Measurements from ENCODE around the gene FLT3LG. TPM values are rescaled to one million over a fixed set of nuclear protein-coding genes. Genes with fewer than 3 reads are reported as not detected.

The FLT3LG gene
- total RNA-seq, 2 donors from 2014 or later, result 1.1 to 2.6 TPM

DNA sequence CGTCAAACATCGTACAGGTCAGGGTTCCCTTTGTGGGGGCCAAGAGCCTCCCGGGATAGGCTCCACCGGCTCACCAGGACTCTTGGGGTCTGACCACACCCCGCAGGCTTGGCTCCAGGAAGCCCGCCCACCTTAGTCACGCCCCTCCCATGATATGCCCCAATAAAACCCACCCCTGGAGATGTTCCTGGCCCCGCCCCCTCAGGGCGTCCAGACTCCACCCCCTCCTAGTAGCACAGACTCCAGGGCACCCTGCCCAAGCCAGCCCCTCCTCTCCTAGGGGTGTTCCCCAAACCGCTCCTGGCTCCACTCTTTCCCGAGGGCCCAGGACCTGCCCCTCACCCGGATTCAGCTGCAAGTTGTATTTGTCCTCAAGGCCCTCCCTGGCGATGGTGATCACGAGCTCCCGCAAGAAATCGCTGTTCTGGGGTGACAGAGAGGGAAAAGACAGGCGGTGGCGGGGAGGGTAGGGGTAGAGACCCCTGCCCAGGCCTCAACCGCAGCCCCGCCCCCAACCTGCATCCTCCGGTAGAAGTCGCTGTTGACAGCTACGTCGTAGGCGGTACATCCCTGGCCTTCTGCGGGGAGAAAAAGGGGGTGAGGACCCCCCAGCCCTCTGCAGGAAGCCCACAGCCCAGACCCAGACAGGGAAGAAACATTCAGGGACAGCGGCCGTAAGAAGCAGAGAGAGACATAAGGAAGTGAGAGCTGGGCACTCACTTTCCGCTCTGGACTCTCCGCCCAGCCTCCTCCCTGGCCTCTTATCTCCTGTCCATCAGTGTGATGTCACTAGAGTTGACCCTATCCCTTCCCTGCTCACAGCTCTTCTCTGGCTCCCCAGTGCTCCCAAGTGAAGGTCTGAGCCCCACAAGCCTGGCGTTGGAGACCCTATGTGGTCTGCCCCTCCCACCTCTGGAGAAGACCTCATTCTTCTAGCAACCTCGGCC lies 26.3 kb upstream of the FLT3LG start:
- TF ChIP-seq CTCF (IDR thresholded peaks at IDR 0.05), result no peak
- peaks cover 0 to 18% of the 10 kb centered on the region in 2 donors for H3K4me1 ChIP-seq
- no peaks in the 10 kb centered on the region for H3K27me3 ChIP-seq
- H3K4me3 ChIP-seq, result no peak overlapping the region
- no peak for DNase-seq (ENCODE audit: low spot score)
- peaks cover 5% of the 10 kb centered on the region for H3K36me3 ChIP-seq
- H3K9me3 ChIP-seq, result no peaks in the 10 kb centered on the region
- H3K27ac ChIP-seq, result no peak overlapping the region

GRCh38 chr19:49448432-49448786 lies 25.6 kb upstream of the FLT3LG start:
- no peak for DNase-seq (ENCODE audit: low spot score)

GRCh38 chr19:49450405-49450804 lies 23.6 kb upstream of the FLT3LG start:
- no peak overlapping the region for H3K4me3 ChIP-seq
- no peaks in the 10 kb centered on the region for H3K9me3 ChIP-seq
- DNase-seq (ENCODE audit: low spot score), result no peak
- H3K36me3 ChIP-seq, result peaks cover 5% of the 10 kb centered on the region
- peaks cover 0 to 27% of the 10 kb centered on the region in 2 donors for H3K4me1 ChIP-seq
- TF ChIP-seq CTCF (IDR thresholded peaks at IDR 0.05), result no peak
- no peak overlapping the region for H3K27ac ChIP-seq
- H3K27me3 ChIP-seq, result no peaks in the 10 kb centered on the region

More at GRCh38 chr19:49448432-49448786, 25.6 kb upstream of the FLT3LG start:
- H3K9me3 ChIP-seq, result no peaks in the 10 kb centered on the region
- peaks cover 5% of the 10 kb centered on the region for H3K36me3 ChIP-seq
- no peak overlapping the region for H3K4me3 ChIP-seq
- no peak overlapping the region for H3K27ac ChIP-seq
- H3K4me1 ChIP-seq, result peaks cover 0 to 18% of the 10 kb centered on the region in 2 donors
- H3K27me3 ChIP-seq, result no peaks in the 10 kb centered on the region
- no peak for TF ChIP-seq CTCF (IDR thresholded peaks at IDR 0.05)

DNA sequence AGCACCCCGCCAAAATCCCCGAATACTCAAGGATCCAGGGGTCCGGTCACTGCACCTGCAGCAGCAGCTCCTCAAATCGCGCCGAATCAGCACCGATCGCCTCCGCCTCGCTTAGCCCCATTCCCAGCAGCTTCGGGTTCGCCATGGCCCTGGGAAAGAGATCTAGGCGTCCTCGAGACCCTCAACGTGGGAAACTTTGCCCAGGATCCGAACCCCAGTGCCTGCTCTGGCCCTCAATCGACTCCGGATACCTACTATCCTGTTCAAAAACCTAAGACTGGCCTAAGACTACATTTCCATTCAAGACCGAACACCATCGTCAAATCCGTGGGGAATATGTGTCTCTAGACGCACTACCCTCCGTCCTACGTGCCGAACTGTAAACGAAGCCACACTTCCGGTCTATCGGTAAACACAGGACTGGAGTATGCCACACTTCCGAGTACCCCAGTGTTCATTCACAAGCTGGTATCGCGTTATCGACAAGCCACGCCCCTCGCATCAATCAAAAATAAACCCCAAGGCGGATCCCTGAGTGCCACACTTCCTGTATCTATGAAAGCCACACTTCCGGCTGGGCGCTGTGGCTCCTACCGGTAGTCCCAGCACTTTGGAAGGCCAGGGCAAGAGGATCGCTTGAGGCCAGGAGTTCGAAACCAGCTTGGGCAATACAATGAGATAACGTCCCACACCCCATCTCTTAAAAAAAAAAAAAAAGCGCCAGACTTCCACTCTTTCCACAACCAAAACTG lies 22.4 kb upstream of the FLT3LG start, which contains the start of gene PIH1D1:
PIH1D1 (minus strand) TSS at position 385 of the 752 bp plus-strand sequence; CDS start at position 145, 240 bp downstream.
- DNase-seq (ENCODE audit: low spot score), result peak; percentile 99
- no peaks in the 10 kb centered on the region for H3K27me3 ChIP-seq
- H3K36me3 ChIP-seq, result peaks cover 5% of the 10 kb centered on the region
- TF ChIP-seq CTCF (IDR thresholded peaks at IDR 0.05), result peak in 1 of 2 donors; percentile 47
- H3K4me1 ChIP-seq, result peaks cover 0 to 27% of the 10 kb centered on the region in 2 donors
- H3K9me3 ChIP-seq, result no peaks in the 10 kb centered on the region
- peak within 1 kb of the TSS; percentile 89 to 95 for H3K27ac ChIP-seq
- peak within 1 kb of the TSS; percentile 65 to 82 for H3K4me3 ChIP-seq

GRCh38 chr19:49453013-49453756 lies 20.8 kb upstream of the FLT3LG start, which contains the start of gene ALDH16A1:
Gene ALDH16A1 (plus strand): TSS chr19:49453225. CDS start chr19:49453332, 107 bp downstream.
- Histone ChIP-seq H3K9me3 (no peaks in the 10 kb centered on the region), H3K27me3 (no peaks in the 10 kb centered on the region), H3K27ac (peak within 1 kb of the TSS; percentile 89 to 95), H3K4me3 (peak within 1 kb of the TSS; percentile 65 to 82), H3K4me1 (peaks cover 0 to 26% of the 10 kb centered on the region in 2 donors), H3K36me3 (peaks cover 5% of the 10 kb centered on the region)
- DNase-seq (ENCODE audit: low spot score), result peak; percentile 98
- no peak for TF ChIP-seq CTCF (IDR thresholded peaks at IDR 0.05)

All from right atrium auricular region (tissue), 2 donors.